ACC112 (cell line): ENCODE data around the gene FITM2.
"Not testable (repeated sequence)": the region's sequence is repeated elsewhere in the genome, so short reads cannot be mapped to it uniquely, and the experiment has no call there.

Source experiments
- H2AFZ ChIP-seq: fragments of 200-600 bp; sonication (generic); one replicate; pipeline ENCODE4 v1.6.0; 2017; ENCODE audit warnings: antibody characterized with exemption, low read length; ENCODE audit not compliant: unreplicated experiment
- H3K27ac ChIP-seq: fragments of 200-600 bp; sonication (generic); 2 replicates; pipeline ENCODE4 v1.5.1; 2014; ENCODE audit warnings: low read depth, mild to moderate bottlenecking, antibody characterized with exemption, low read length, moderate library complexity
- H3K27me3 ChIP-seq: fragments of 200-600 bp; sonication (generic); 2 replicates; pipeline ENCODE4 v1.6.1; 2014; ENCODE audit warnings: mild to moderate bottlenecking, antibody characterized with exemption, low read length, moderate library complexity, mixed read lengths; ENCODE audit not compliant: insufficient read depth
- H3K36me3 ChIP-seq: fragments of 200-600 bp; sonication (generic); 2 replicates; pipeline ENCODE4 v1.6.1; 2016; ENCODE audit warnings: mild to moderate bottlenecking, antibody characterized with exemption, low read length, moderate library complexity, mixed read lengths; ENCODE audit not compliant: insufficient read depth
- H3K4me1 ChIP-seq: fragments of 200-600 bp; sonication (generic); one replicate; pipeline ENCODE4 v1.6.1; 2016; ENCODE audit warnings: low read length, mixed read lengths; ENCODE audit not compliant: insufficient read depth, unreplicated experiment, control insufficient read depth
- H3K4me3 ChIP-seq: fragments of 200-600 bp; sonication (generic); 2 replicates; pipeline ENCODE4 v1.5.1; 2014; ENCODE audit warnings: mild to moderate bottlenecking, low read depth, low read length
- H3K79me2 ChIP-seq: fragments of 200-600 bp; sonication (generic); one replicate; pipeline ENCODE4 v1.6.0; 2016; ENCODE audit warnings: low read length; ENCODE audit not compliant: control insufficient read depth, unreplicated experiment, insufficient read depth

Gene FITM2

GRCh38 chr20:44348168-44348659 is 37.2 kb upstream of the FITM2 start:
- H3K4me1 ChIP-seq: no peaks in the 10 kb centered on the region
- no peak overlapping the region for H3K4me3 ChIP-seq
- H3K27me3 ChIP-seq: 0 out of 2 replicates have a peak, but pooled peaks cover 4% of the 10 kb centered on the region
- no peak overlapping the region for H2AFZ ChIP-seq
- no peaks in the 10 kb centered on the region for H3K36me3 ChIP-seq
- H3K27ac ChIP-seq: no peak overlapping the region
- H3K79me2 ChIP-seq: no peaks in the 10 kb centered on the region

- not testable (repeated sequence) for H3K36me3 ChIP-seq, H3K27ac ChIP-seq, H3K4me3 ChIP-seq, H3K27me3 ChIP-seq, H2AFZ ChIP-seq, H3K79me2 ChIP-seq, H3K4me1 ChIP-seq
Measured at GRCh38 chr20:44345941-44346340, 34.9 kb upstream of the FITM2 start.

GRCh38 chr20:44345147-44345546 is 34.1 kb upstream of the FITM2 start:
- Histone ChIP-seq H3K4me3 (no peak overlapping the region), H3K79me2 (no peaks in the 10 kb centered on the region), H3K27ac (no peak overlapping the region), H3K4me1 (no peaks in the 10 kb centered on the region), H3K36me3 (no peaks in the 10 kb centered on the region), H2AFZ (no peak overlapping the region), H3K27me3 (no peaks in the 10 kb centered on the region)

GRCh38 chr20:44344723-44345122 is 33.7 kb upstream of the FITM2 start:
- H3K4me1 ChIP-seq: no peaks in the 10 kb centered on the region
- no peak overlapping the region for H3K27ac ChIP-seq
- H3K4me3 ChIP-seq: no peak overlapping the region
- no peak overlapping the region for H2AFZ ChIP-seq
- no peaks in the 10 kb centered on the region for H3K36me3 ChIP-seq
- H3K79me2 ChIP-seq: no peaks in the 10 kb centered on the region
- H3K27me3 ChIP-seq: no peaks in the 10 kb centered on the region

GRCh38 chr20:44343162-44343675 is 32.2 kb upstream of the FITM2 start:
- Histone ChIP-seq H3K4me1 (no peaks in the 10 kb centered on the region), H3K27ac (no peak overlapping the region), H3K79me2 (no peaks in the 10 kb centered on the region), H2AFZ (no peak overlapping the region), H3K27me3 (no peaks in the 10 kb centered on the region), H3K4me3 (no peak overlapping the region), H3K36me3 (no peaks in the 10 kb centered on the region)

- H3K36me3 ChIP-seq: no peaks in the 10 kb centered on the region
- peaks cover 4% of the 10 kb centered on the region; the same call in 1 of the 2 replicates for H3K27me3 ChIP-seq
- peak overlapping the region; percentile 69 for H2AFZ ChIP-seq
- H3K79me2 ChIP-seq: no peaks in the 10 kb centered on the region
- no peak overlapping the region for H3K27ac ChIP-seq
- H3K4me3 ChIP-seq: no peak overlapping the region
- no peaks in the 10 kb centered on the region for H3K4me1 ChIP-seq
Measured at GRCh38 chr20:44342248-44342647, 31.2 kb upstream of the FITM2 start.

GRCh38 chr20:44336725-44337380 is 25.9 kb upstream of the FITM2 start, which contains the start of gene R3HDML:
Gene R3HDML, plus strand, starts transcription at chr20:44337043. Its CDS starts 115 bp downstream, at chr20:44337158.
- Histone ChIP-seq H3K4me1 (no peaks in the 10 kb centered on the region), H2AFZ (no peak within 1 kb of the TSS), H3K27me3 (peaks cover 21% of the 10 kb centered on the region; the same call in 1 of the 2 replicates), H3K36me3 (no peaks in the 10 kb centered on the region), H3K4me3 (no peak within 1 kb of the TSS), H3K27ac (no peak within 1 kb of the TSS), H3K79me2 (no peaks in the 10 kb centered on the region)

GRCh38 chr20:44336086-44336485 is 25.1 kb upstream of the FITM2 start:
- Histone ChIP-seq H3K36me3 (no peaks in the 10 kb centered on the region), H2AFZ (no peak overlapping the region), H3K27me3 (peaks cover 21% of the 10 kb centered on the region; the same call in 1 of the 2 replicates), H3K79me2 (no peaks in the 10 kb centered on the region), H3K4me1 (no peaks in the 10 kb centered on the region), H3K4me3 (no peak overlapping the region), H3K27ac (no peak overlapping the region)

- Histone ChIP-seq H3K27ac (no peak overlapping the region), H3K79me2 (no peaks in the 10 kb centered on the region), H3K27me3 (peaks cover 21% of the 10 kb centered on the region; the same call in 1 of the 2 replicates), H2AFZ (no peak overlapping the region), H3K4me1 (no peaks in the 10 kb centered on the region), H3K36me3 (no peaks in the 10 kb centered on the region), H3K4me3 (no peak overlapping the region)
Measured at GRCh38 chr20:44335675-44336074, 24.7 kb upstream of the FITM2 start.

GRCh38 chr20:44334709-44335108 is 23.7 kb upstream of the FITM2 start:
- Histone ChIP-seq H2AFZ (no peak overlapping the region), H3K4me3 (no peak overlapping the region)

GRCh38 chr20:44334306-44334705 is 23.3 kb upstream of the FITM2 start:
- H2AFZ ChIP-seq: no peak overlapping the region
- H3K27ac ChIP-seq: no peak overlapping the region
- no peak overlapping the region for H3K4me3 ChIP-seq
- no peaks in the 10 kb centered on the region for H3K36me3 ChIP-seq
- no peaks in the 10 kb centered on the region for H3K79me2 ChIP-seq
- no peaks in the 10 kb centered on the region for H3K4me1 ChIP-seq
- H3K27me3 ChIP-seq: peaks cover 21% of the 10 kb centered on the region; the same call in 1 of the 2 replicates

More at GRCh38 chr20:44334709-44335108, 23.7 kb upstream of the FITM2 start:
- Histone ChIP-seq H3K79me2 (no peaks in the 10 kb centered on the region), H3K4me1 (no peaks in the 10 kb centered on the region), H3K36me3 (no peaks in the 10 kb centered on the region), H3K27me3 (peaks cover 21% of the 10 kb centered on the region; the same call in 1 of the 2 replicates), H3K27ac (no peak overlapping the region)
